ENCODE measurements around the gene ASH1L.
A peak's percentile ranks its signal among the peaks of the same experiment; 100 is the strongest.

ASH1L gene

GRCh38 chr1:155326020-155326526, 236.5 kb downstream of the ASH1L start:
- no peak for DNase-seq

- no peak for DNase-seq
Measured at GRCh38 chr1:155325603-155325893, 237.1 kb downstream of the ASH1L start.

GRCh38 chr1:155324717-155325602, 237.6 kb downstream of the ASH1L start:
- DNase-seq: no peak

GRCh38 chr1:155324037-155324716, 238.4 kb downstream of the ASH1L start:
- DNase-seq: peak; percentile 92

- peak; percentile 50 for DNase-seq
Measured at GRCh38 chr1:155323729-155324036, 238.9 kb downstream of the ASH1L start.

GRCh38 chr1:155322953-155323728, 239.5 kb downstream of the ASH1L start:
- peak; percentile 80 for DNase-seq

- DNase-seq: no peak
Measured at GRCh38 chr1:155322571-155322952, 240.0 kb downstream of the ASH1L start.

- DNase-seq: no peak
Measured at GRCh38 chr1:155321639-155322503, 240.7 kb downstream of the ASH1L start.

GRCh38 chr1:155320661-155321617, 241.7 kb downstream of the ASH1L start, which contains the start of gene RUSC1:
TSS of gene RUSC1 (plus strand) at chr1:155320894. CDS start at chr1:155321774, 880 bp downstream.
- DNase-seq: peak; percentile 51

- no peak for DNase-seq
Measured at GRCh38 chr1:155320252-155320651, 242.4 kb downstream of the ASH1L start.

GRCh38 chr1:155319536-155319935, 243.1 kb downstream of the ASH1L start:
- no peak for DNase-seq

GRCh38 chr1:155318082-155318481, 244.5 kb downstream of the ASH1L start:
- no peak for DNase-seq

GRCh38 chr1:155316922-155317321, 245.7 kb downstream of the ASH1L start:
- DNase-seq: no peak

GRCh38 chr1:155313261-155313660, 249.3 kb downstream of the ASH1L start:
- DNase-seq: no peak

- DNase-seq: no peak
Measured at GRCh38 chr1:155309423-155310021, 253.1 kb downstream of the ASH1L start.

GRCh38 chr1:155308493-155309422, 253.8 kb downstream of the ASH1L start, which contains the start of gene FDPS:
TSS of gene FDPS (plus strand) at chr1:155308866. CDS start at chr1:155309790, 924 bp downstream.
- peak; percentile 97 for DNase-seq

GRCh38 chr1:155307247-155307740, 255.3 kb downstream of the ASH1L start:
- no peak for DNase-seq

- DNase-seq: no peak
Measured at GRCh38 chr1:155305881-155306391, 256.7 kb downstream of the ASH1L start.

GRCh38 chr1:155304558-155305063, 258.0 kb downstream of the ASH1L start:
- DNase-seq: no peak
